Liver (tissue), 3 donors: Measurements from ENCODE around the gene RIMBP2.

Experiments
- EGR1 ChIP-seq, 2 donors: IDR thresholded peaks; 2 replicates each; pipeline ENCODE4 v1.6.1; 2016 to 2018; ENCODE audit warnings: antibody characterized with exemption in 2 of 2, low read depth in 2 of 2
- GABPA ChIP-seq, 2 donors: IDR thresholded peaks in 1 of 2; conservative IDR thresholded peaks in 1 of 2; 2 replicates each; pipeline ENCODE4 v1.6.1; 2016; ENCODE audit warnings: antibody characterized with exemption in 2 of 2, mild to moderate bottlenecking in 1 of 2, moderate library complexity in 1 of 2
- HNF4G ChIP-seq: IDR thresholded peaks from 2 replicates; pipeline ENCODE4 v1.6.1; 2016; ENCODE audit warnings: antibody characterized with exemption
- JUND ChIP-seq, 2 donors: IDR thresholded peaks; 2 replicates each; pipeline ENCODE4 v1.6.1; 2016; ENCODE audit warnings: antibody characterized with exemption in 2 of 2
- NR2F2 ChIP-seq: IDR thresholded peaks from 2 replicates; pipeline ENCODE4 v1.6.1; 2016; ENCODE audit warnings: antibody characterized with exemption
- RAD21 ChIP-seq, 2 donors: IDR thresholded peaks; 2 replicates each; pipeline ENCODE4 v1.6.1; 2016; ENCODE audit warnings: antibody characterized with exemption in 2 of 2, mild to moderate bottlenecking in 2 of 2
- RXRA ChIP-seq, 2 donors: IDR thresholded peaks; 2 replicates each; pipeline ENCODE4 v1.6.1; 2017 to 2018; ENCODE audit warnings: antibody characterized with exemption in 2 of 2, mild to moderate bottlenecking in 1 of 2
- SP1 ChIP-seq: IDR thresholded peaks from 2 replicates; pipeline ENCODE4 v1.6.1; 2018; ENCODE audit warnings: antibody characterized with exemption, mild to moderate bottlenecking
- TAF1 ChIP-seq: conservative IDR thresholded peaks from 2 replicates; pipeline ENCODE4 v1.6.1; 2016; ENCODE audit warnings: antibody characterized with exemption, mild to moderate bottlenecking
- TF ChIP-seq, protein P1 (sequence below): fragments of 150-350 bp; IDR thresholded peaks from 2 replicates; pipeline ENCODE4 v1.5.1; 2017; ENCODE audit warnings: improper control_type of control experiment, low read depth, low read length; ENCODE audit not compliant: missing input control
- TF ChIP-seq, protein P2 (sequence below): IDR thresholded peaks from 2 replicates; pipeline ENCODE4 v1.6.1; 2016; ENCODE audit warnings: antibody characterized with exemption
- TF ChIP-seq, protein P3 (sequence below): IDR thresholded peaks from 2 replicates; pipeline ENCODE4 v1.6.1; 2016; ENCODE audit warnings: antibody characterized with exemption
- donor health status: healthy.
- donor health status: healthy.

DNA sequence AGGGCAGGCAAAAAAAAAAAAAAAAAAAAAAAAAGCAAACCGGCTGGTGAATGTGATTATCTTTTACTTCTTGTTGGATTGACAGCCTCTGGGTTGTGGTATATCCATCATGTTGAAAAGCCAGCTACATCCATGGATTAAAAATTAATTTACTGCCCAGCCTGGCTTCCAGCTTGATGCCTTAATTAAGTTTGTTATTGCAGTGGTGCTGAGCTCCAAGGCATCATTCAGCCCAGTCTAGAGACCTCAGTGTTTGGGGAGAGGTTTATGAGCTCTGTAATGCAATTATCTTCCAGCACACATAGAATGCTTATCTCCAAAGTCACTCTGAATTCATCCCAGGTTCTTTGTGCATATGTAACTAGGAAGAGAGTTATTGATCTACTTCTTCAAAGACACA is 114.8 kb downstream of the RIMBP2 start:
- TF ChIP-seq, protein P1, sequence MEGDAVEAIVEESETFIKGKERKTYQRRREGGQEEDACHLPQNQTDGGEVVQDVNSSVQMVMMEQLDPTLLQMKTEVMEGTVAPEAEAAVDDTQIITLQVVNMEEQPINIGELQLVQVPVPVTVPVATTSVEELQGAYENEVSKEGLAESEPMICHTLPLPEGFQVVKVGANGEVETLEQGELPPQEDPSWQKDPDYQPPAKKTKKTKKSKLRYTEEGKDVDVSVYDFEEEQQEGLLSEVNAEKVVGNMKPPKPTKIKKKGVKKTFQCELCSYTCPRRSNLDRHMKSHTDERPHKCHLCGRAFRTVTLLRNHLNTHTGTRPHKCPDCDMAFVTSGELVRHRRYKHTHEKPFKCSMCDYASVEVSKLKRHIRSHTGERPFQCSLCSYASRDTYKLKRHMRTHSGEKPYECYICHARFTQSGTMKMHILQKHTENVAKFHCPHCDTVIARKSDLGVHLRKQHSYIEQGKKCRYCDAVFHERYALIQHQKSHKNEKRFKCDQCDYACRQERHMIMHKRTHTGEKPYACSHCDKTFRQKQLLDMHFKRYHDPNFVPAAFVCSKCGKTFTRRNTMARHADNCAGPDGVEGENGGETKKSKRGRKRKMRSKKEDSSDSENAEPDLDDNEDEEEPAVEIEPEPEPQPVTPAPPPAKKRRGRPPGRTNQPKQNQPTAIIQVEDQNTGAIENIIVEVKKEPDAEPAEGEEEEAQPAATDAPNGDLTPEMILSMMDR = no peak
- TF ChIP-seq TAF1 = no peak
- no peak for TF ChIP-seq EGR1 (IDR thresholded peaks at IDR 0.05; ENCODE audit: low read depth in 2 of 2)
- TF ChIP-seq NR2F2 = no peak
- TF ChIP-seq, protein P2, sequence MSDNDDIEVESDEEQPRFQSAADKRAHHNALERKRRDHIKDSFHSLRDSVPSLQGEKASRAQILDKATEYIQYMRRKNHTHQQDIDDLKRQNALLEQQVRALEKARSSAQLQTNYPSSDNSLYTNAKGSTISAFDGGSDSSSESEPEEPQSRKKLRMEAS = no peak
- TF ChIP-seq JUND (IDR thresholded peaks at IDR 0.05) = no peak
- TF ChIP-seq, protein P3, sequence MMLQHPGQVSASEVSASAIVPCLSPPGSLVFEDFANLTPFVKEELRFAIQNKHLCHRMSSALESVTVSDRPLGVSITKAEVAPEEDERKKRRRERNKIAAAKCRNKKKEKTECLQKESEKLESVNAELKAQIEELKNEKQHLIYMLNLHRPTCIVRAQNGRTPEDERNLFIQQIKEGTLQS = no peak
- no peak for TF ChIP-seq RAD21 (IDR thresholded peaks at IDR 0.05)
- TF ChIP-seq SP1 = no peak
- TF ChIP-seq HNF4G = no peak
- no peak for TF ChIP-seq GABPA (IDR thresholded peaks at IDR 0.05 in 1 of 2, conservative IDR thresholded peaks at IDR 0.05 in 1 of 2)
- no peak for TF ChIP-seq RXRA (IDR thresholded peaks at IDR 0.05)
